Kasumi-1 (cell line): ENCODE measurements around the gene NEURL1B.

Source experiments
- DNase-seq, 2 experiments: peaks; one replicate each; lab custom pipeline; 2025; lab: John Stamatoyannopoulos, UW

NEURL1B gene

DNA sequence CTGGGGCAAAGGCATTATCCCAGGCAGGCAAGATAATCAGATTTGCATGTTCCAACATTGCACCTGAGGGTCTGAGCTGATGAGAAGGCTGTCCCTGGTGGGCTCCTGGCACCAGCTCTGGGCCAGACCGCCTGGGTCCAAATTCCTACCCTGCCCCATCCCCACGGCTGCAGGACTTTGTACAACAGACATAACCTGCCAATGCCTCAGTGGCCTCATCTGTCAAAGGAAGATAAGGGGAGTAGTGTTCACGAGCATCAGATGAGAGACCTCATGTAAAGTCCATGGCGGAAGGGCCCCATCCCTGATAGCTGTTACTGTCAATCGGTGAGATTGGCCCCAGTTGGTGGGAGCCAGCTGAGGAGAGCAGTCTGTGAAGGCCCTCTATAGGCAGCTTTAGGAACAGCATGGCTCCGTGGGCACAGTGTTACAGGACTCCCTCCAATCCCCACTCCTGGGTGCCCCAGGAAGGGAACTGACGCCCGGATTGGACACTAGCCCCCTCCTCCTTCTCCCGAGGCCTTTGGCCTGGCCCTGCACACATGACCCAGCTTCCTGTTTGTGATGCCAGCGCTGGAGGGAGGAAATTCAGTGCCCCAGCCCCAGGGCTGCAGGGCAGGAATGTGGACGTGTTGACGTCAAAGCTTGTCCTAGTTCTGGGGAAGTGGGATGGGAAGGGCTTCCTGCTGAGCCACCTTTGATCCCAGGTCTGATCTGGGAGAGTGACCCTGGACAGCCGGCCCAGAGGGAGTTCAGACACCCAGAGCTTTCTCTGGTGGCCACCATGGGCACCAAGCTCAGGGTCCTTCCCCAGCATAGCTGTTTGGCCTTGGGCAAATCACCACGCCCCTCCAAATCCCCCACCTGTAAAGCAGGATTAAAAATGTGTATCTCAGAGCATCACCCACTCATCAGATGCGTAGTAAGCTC is 73.7 kb downstream of the NEURL1B start:
- DNase-seq: peak; percentile 46 to 81

DNA sequence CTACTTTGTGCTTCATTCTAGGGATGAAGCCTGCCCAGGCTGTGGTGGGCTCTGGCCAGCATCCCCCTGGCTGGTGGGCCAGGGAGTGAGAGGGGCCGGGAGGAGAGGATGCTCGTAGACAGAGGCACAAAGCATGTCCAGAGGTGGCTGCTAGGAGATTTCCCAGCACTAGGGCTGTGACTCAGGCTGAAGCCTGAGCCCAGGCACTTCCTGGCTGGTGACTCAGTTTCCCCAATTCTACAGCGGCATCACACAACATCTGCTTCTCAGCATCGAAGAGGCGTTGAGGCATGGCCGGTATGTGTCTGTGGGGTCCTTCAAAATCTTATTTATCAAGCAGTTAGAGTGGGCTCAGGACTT is 74.3 kb downstream of the NEURL1B start:
- no peak for DNase-seq

DNA sequence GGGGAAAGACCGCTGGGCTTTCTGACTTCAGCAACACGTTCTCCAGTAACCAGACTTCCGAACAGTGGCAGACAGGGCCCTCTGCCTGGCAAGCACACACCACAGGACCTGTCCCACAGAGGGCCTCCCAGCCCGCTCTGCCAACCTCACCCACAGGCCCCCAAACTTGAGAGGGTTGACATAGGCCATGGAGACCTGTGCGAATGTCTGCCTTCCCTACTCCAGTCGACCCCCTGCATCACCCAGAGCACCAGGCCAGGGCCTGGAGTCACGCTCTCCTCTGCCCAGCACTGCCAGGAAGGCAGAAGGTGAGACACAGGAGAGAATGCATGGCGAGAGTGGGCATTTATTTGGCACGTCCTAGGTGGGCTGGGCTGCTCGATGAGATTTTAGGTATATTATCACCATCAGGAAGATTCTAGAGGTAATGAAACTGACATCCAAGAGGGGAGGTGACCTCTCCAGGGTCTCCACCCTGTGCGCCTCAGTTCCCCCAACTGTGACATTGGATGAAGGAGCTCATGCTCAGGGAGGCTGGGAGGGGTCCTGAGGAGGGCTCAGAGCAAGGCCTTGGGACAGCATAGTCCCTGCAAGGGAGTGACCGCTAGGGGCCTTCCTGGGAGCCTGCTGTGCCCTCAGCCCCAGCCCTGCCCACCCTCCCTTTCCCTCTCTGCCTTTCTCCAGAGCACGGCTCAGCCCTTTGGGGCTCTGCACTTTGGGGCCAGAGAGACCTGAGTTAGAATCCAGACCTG is 75.0 kb downstream of the NEURL1B start:
- no peak for DNase-seq

DNA sequence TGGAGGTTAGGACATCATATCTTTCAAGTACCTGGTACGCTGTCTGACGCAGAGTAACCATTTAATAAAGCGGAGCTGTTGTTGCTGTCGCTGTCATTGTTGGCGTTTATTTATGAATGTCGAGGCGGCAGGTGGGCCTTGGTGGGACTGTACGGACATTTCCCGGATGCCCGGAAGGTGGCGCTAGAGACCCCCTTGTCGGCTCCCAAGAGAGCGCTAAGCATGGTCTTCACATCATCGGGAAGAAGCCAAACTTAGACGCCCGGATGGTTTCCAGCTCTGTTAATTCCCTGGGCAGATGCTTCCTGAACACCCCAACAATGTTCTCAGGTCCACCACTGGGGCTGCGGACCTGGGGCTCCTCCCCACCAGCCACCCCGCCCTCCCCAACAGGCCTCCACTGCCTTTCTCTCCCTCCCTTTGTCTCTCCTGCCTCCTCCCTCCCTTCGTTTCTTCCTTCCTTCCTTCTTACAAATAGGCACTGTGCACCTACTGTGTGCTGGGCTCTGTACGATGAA is 75.8 kb downstream of the NEURL1B start:
- DNase-seq: peak; percentile 72 to 75

DNA sequence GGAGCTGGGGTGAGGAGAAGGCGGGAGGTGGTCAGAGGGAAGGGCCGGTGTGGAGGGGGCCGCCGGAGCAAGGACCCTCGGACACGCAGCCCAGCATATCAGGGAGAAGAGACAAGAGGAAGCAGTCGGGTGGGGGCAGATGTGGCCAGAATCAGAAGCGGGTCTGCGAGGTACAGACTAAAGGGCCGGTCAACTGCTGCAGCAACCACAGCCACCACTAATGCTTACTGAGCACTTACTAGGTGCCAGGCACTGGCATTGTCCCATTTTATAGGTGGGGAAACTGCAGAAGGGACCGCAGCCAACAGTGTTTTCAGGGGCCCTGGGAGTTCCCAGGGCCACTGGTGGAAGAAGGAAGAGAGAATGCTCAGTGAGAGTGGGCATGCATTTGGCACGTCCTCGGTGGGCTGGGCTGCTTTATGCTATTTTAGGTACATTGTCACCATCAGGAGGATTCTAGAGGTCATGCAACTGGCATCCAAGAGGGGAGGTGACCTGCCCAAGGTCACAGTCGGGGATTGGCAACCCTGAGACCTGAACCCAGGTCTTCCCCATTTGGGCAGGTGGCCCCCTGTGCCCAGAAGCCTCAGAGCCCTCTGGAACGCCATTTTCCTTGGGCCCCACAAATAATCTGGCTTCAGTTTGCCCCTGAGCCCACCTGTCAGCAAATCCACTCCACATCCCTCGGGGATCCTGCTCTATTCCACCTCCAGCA is 76.6 kb downstream of the NEURL1B start:
- DNase-seq: no peak

DNA sequence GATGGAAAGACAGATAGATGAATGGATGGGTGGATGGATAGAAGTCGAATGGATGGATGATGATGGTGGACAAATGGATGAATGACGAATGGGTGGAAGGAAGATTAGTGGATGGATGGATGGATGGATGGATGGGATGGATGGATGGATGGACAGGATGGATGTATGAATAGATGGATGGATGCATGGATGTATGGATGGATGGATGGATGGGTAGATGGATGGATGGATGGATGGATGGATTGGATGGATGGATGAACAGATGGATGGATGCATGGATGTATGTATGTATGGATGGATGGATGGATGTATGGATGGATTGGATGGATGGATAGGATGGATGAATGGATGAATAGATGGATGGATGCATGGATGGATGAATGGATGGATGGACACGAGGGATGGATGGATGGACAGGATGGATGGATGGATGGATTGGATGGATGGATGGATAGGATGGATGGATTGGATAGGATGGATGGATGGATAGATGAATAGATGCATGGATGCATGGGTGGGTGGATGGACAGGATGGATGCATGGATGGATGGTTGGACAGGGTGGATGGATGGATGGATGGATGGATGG is 77.6 kb downstream of the NEURL1B start:
- no peak for DNase-seq

DNA sequence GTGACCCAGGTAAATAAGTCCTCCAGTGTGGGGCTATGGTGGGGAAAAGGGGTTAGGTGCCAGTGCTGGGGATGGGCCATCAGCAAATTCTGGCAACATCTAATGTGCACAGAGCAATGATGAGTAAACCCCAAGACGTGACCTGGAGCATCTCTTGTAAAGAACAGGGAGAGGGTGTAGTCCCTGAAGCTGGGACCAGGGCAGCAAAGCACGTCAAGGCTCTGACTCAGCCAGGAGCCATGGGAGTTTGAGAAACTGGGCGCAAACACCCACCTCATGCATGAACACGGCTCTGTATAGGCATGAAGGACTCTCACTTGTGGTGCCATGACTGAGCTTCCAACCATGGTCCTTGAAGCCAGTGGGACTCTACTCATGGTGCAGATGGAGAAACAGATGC is 78.1 kb downstream of the NEURL1B start:
- no peak for DNase-seq

DNA sequence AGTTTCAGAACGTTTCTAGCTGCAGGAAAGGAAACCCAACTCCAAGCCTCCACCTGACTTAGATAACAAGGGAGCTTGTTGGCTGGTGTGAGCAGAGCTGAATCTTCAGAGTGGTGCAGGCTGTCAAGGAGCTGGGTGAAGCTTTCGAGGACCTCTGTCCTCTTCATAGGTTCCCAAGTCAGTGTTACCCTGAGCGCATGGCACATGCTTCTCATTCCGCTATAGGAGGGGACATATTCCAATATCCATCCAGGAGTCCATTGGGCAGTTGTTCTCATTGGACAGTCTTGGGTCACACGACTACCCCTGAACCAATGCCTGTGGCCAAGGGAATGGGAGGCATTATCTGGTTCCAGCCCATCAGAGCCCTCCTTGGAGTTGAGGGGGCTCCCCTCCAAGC is 79.6 kb downstream of the NEURL1B start:
- DNase-seq: no peak

DNA sequence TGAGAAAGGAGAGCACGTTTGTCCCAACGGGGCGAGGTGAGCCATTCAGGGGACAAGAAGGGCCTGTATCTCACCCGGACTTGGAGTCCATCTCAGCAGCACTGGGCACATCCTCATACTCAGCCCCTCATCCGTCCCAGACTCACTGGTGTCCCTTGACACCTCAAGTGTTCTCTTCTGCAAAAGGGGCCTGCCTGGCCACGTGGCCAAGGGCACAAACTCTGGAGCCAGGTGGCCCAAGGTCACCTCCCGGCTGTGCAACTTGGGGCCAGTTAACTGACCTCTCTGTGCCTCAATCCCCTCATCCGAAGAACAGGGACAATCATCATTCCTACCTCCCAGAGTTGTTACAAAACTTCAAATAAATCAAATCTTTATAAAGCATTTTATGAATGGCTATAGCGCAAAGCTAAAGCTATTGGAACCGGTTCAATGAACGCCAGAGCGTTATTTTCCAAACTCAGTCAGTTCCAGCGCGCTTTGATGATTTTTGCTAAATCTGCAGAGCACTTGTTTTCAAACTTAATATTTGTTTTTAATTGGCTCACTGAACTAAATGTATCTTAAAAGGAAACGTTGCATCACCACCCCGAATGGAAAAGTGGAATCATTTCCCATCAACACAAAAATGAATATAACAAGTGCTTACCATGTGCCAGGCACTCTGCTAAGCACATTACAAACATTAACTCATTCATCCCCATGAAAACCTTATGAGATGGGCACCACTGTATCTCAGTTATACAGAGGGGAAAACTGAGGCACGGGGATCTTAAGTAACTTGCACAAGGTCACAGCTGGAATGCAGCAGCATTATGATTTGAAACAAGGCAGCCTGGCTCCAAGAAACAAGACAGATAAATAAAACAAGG is 80.6 kb downstream of the NEURL1B start:
- DNase-seq: no peak

DNA sequence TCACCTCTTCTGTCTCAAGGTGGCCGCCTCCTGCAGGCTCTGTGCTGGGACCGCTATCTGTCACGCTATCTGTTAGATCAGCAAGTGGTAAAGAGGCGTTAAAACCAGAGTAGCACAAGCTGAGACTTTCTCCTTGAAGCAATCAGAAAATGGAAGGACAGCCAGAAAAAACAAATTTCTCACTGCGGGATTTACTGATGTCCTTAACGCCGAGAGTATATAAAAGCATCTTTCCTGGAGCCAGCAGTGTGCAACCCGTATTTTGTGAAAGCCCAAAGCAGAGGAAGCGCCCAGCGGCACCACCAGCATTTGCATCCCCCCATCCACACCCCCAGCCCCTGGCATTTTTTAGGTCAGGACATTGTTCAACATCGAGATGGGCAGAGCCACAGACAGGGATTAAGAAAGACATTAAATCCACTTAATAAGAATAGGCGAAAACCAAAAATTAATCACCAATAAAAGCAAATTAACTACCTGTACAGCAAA is 81.3 kb downstream of the NEURL1B start:
- no peak for DNase-seq

DNA sequence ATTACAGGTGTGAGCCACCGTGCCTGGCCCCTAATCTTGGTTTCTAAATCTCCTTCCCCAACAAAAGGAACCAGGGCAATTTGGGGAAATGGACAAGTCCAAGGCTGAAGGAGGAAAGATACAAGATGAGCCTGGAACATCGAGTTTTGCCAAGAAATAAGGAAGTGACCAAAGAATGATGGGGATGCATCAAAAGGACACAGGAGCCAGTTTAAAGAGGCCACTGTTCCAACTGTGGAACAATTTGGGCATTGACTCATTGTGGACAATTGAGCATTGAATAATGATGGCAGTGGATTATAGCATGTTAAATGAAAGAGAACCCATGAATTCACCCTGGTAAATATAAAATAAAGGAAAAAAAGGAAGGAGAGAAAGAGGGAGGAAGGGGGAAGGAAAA is 82.4 kb downstream of the NEURL1B start:
- no peak for DNase-seq

DNA sequence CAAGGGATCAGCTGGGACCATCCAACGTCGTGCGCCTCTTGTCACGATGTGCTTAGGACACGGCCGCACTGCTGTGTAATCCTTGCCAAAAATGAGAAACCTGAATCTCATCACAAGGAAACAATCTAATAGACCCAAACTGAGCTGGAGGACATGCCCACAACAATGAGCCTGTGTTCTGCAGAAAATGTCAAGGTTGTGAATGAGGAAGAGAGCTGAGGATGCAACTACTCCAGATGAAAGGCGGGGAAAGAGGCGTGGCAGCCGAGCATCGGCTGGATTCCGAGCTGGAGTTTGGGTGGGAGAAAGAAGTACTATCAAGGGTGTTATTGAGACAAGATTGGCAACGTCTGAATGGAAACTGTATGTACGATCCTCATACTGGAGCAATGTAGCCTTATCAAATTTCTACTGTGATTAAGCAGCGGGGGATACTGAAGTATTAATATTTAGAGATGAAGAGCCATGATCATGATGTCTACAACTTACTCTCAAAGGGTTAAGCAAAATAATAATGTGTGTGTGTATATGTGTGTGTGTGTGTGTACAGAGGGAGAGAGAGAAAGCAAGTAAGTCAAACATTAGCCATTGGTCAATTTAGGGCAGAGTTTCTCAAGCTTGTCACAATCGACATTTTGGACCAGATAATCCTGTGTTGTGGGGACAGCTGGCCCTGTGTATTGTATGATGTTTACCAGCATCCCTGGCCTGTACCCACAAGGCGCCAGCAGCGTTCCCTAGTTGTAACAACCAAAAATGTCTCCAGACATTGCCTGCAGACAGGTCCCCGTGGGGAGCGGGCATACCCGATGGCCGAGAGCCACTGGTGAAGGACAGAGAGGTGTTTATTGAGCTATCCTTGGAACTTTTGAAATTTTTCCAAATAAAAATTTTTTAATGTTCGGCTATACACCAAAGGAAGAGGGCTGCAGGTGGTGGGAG is 83.5 kb downstream of the NEURL1B start:
- no peak for DNase-seq

DNA sequence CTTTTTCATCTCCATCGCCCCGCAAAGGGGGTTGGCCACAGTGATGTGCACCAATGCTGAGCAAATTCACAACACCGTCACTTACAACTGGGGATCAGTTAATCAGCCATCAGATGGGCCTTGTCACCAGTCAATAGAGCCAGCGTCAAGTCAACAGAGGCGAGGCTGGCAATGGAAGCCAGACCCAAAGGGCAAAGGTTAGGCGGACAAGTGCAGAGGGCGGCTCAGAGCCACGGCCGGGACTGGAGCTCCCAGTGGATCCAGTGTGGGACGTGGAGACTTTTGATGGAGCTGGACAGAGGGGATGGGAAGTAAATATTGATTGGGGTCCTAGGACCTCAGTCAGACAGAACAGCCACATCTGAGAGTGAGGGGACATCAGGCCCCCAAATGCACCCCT is 84.2 kb downstream of the NEURL1B start:
- DNase-seq: no peak

DNA sequence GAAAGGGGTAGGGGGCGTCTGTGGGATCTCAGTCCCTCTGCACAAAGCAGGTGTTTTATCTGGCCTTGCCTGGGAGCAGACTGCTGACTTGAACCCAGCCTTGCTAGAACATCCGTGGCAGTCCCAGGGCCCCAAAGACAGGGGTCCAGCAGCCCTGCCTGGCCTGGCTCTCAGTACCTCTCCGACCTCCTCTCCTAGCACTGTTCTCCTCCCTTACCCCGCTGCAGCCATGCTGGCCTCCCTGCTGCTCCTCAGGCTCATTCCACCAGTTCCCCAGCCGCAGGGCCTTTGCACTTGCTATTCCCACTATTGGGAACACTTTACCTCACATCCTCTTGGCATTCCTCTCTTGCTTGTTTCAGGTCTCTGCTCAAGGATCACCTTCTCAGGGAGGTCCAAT is 84.7 kb downstream of the NEURL1B start:
- DNase-seq: no peak

DNA sequence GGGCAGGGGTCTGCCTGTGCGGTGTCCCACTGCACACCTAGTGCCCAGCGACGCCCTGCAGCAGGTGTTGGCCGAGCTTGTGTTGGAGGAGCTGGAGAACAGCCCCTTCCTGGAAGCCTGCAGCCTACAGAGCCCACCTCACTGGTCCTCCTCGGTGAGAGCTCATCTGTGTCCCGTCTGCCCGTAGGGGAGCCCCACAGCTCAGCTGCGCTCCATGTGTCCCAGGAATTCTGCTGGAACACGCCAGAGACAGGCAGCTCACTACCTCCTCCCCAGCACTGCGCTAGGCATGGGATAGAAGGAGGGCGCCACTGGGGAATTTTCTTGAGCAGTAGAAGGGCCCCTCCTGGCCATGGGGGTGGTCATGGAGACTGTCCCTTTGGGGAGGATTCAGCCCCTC is 85.9 kb downstream of the NEURL1B start:
- no peak for DNase-seq

DNA sequence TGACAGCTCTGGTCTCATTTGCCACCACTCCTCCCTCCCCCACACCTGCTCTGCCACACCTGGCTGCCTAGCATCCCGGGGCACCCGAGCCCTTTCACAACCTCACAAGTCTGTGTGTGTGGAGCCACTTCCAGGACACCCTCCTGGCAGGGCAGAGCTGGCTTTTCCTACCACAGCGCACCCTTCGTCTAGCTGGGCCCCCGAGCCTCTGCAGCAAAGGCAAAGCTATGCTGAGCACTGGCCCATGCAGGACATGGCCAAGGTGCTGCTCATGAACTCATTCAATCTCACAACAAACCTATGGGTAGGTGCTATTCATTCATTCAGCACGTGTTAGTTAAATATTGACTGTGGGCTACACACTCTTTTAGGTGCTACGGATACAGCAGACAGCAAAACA is 86.5 kb downstream of the NEURL1B start:
- DNase-seq: no peak

DNA sequence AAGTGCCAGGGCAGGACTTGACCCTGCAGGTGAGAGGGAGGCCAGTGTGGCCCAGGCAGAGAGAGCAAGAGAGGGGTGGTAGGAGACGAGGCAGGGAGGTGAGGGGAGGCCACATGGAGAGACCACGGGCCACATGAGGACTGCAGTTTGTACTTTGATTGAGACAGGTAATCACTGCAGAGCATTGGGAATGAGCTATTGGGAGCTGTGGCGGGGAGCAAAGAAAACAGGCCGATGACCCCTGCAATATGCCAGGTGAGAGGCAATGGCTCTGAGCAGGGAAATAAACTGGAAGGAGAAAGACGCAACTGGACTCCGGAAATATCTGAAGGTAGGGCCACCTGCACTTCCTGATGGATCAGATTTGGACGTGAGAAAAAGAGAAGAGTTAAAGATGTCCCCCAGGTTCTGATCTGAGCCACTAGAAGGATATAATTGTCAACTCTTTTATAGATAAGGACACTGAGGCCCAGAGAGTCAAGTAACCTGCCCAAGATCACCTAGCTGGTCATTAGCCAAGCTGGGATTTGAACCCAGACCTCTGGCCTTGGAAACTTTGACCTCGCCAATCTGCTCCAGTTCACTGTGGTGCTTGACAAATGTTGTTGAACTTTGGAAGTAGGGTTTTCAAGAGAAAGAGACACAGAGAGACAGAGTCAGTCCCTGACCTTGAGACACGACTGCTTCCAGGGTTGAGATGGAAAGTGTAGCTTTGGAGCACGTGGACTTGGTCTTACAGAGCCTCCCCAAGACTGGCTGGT is 87.6 kb downstream of the NEURL1B start:
- no peak for DNase-seq

DNA sequence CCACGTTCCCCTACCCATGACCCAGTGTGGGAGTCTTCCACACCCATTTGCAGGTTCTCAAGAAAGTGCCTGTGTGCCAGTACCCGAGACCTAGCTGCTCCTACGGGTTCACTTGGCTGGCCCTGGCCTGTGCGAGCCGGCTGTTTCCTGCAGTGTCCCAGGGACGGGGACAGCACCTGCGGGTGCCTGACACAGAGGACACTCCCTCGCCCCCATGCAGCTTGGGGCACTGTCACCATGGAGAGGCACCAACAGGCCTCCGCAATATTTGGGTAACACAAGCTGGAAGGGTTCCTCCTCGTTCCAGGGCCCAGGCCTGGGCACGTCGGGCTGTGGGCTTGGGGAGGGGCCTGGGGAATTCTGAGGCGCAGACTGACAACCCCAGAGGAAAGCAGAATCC is 88.5 kb downstream of the NEURL1B start:
- no peak for DNase-seq

DNA sequence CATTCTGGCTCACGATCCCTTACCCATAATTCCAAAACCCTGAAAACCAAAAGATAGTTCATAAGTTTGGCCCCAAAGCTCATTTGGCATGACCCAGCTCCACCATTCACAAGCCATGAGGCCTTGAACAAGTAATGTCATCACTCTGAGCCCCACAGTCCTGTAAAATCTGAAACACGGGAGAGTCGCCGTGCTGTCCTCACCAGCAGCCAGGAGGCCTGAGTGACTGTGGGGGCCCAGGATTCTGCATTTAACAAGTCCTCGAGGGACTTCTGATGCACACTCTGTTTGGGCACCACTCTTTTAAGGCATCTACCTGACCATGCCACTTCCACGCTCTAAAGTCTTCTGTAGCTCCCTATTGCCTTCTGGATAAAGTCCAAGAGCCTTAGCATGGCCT is 89.2 kb downstream of the NEURL1B start:
- DNase-seq: no peak
